Endometrial microvascular endothelial cells (primary cell): ENCODE results near the gene DNM3. TPM values are rescaled to one million over a fixed set of nuclear protein-coding genes. Genes with fewer than 3 reads are reported as not detected.

ENCODE experiments used
- in situ Hi-C: cut with HindIII; loops from 2 replicates; pipeline ENCODE4 v1.10.0; 2017; ENCODE audit warnings: low sequenced_read_pairs, low pct_unique_long_range_greater_than_20kb; ENCODE audit errors: inconsistent ontology term
- total RNA-seq: library from RNA; depleted of rRNA; stranded (reverse); fragments of >200 nt; gene quantifications from one replicate; pipeline ENCODE4 v1.2.3, GENCODE V29; 2015; ENCODE audit errors: inconsistent ontology term

The DNM3 gene
- total RNA-seq, 1 donor from 2014 or later = 0.84 TPM

- in situ Hi-C loops = no loop called here
These were observed 533.9 kb downstream of the DNM3 start for GRCh38 chr1:172375211-172375631.

- in situ Hi-C loops = no loop called here
These were observed 535.1 kb downstream of the DNM3 start for GRCh38 chr1:172376431-172376830.

- in situ Hi-C loops = no loop called here
These were observed 536.3 kb downstream of the DNM3 start for GRCh38 chr1:172377565-172377964.

- in situ Hi-C loops = no loop called here
These were observed 536.9 kb downstream of the DNM3 start for GRCh38 chr1:172378109-172378760.

- in situ Hi-C loops = no loop called here
These were observed 539.3 kb downstream of the DNM3 start for GRCh38 chr1:172380441-172381244.

GRCh38 chr1:172381946-172382345 lies 540.6 kb downstream of the DNM3 start:
- in situ Hi-C loops = no loop called here

GRCh38 chr1:172382406-172382805 lies 541.1 kb downstream of the DNM3 start:
- in situ Hi-C loops = no loop called here

- in situ Hi-C loops = no loop called here
These were observed 541.7 kb downstream of the DNM3 start for GRCh38 chr1:172382990-172383389.

GRCh38 chr1:172383536-172383935 lies 542.2 kb downstream of the DNM3 start:
- in situ Hi-C loops = no loop called here

- in situ Hi-C loops = no loop called here
These were observed 543.4 kb downstream of the DNM3 start for GRCh38 chr1:172384656-172385055.

- in situ Hi-C loops = no loop called here
These were observed 544.7 kb downstream of the DNM3 start for GRCh38 chr1:172386046-172386445.

- in situ Hi-C loops = no loop called here
These were observed 547.2 kb downstream of the DNM3 start for GRCh38 chr1:172388490-172388889.

- in situ Hi-C loops = no loop called here
These were observed 549.0 kb downstream of the DNM3 start for GRCh38 chr1:172390301-172390682.

GRCh38 chr1:172390683-172391551 lies 549.6 kb downstream of the DNM3 start:
- in situ Hi-C loops = no loop called here

GRCh38 chr1:172391976-172392375 lies 550.7 kb downstream of the DNM3 start:
- in situ Hi-C loops = no loop called here

GRCh38 chr1:172393354-172393753 lies 552.1 kb downstream of the DNM3 start:
- in situ Hi-C loops = no loop called here

- in situ Hi-C loops = no loop called here
These were observed 552.9 kb downstream of the DNM3 start for GRCh38 chr1:172394141-172394751.

- in situ Hi-C loops = no loop called here
These were observed 553.5 kb downstream of the DNM3 start for GRCh38 chr1:172394811-172395210.

- in situ Hi-C loops = no loop called here
These were observed 554.3 kb downstream of the DNM3 start for GRCh38 chr1:172395576-172395975.
